Stomach (tissue), 4 donors: Measurements from ENCODE around the gene CYP26B1.

Experiments used
- EP300 ChIP-seq: sonication (generic); formaldehyde crosslinking; IDR thresholded peaks from one replicate; pipeline ENCODE4 v1.6.1; 2017; ENCODE audit warnings: antibody characterized with exemption
- TF ChIP-seq, protein P1 (sequence below), 7 experiments: fragments of 450-650 bp in 4 of 7; fragments of 200-600 bp in 3 of 7; sonication (generic) in 3 of 7; IDR thresholded peaks; one replicate each; pipeline ENCODE4 v1.5.1; 2016 to 2019; ENCODE audit warnings: antibody characterized with exemption in 7 of 7, control low read depth in 2 of 7, mild to moderate bottlenecking in 1 of 7

DNA sequence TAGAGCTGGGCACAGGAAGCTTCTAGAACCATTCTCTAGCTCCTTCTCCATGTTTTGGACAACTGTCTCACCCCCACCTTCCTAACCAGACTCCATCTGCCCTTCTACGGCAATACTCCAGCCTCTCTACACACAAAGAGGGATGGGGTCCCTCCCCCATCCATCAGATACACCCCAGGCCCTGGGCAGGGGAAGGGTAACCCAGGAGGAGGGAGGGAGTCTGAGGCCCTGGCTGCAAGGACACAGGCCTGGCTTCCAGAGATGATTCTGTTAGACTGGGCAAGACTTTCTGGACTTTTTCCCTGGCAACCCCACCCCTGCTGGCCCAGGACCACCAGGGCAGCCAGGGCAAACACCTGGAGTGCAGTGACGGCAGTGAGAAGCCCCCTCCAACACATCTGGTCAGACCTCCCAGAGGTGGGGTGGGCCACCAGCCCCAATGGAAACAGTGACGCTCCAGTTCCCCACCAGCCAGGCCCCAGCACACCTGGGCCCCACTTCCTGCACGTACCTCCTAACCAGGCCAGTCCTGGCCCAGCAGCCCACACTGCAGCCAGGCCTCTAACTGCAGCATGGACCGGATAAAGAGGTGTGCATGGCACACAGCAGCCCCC lies 6.5 kb downstream of the CYP26B1 start:
- TF ChIP-seq EP300: no peak
- TF ChIP-seq, protein P1, sequence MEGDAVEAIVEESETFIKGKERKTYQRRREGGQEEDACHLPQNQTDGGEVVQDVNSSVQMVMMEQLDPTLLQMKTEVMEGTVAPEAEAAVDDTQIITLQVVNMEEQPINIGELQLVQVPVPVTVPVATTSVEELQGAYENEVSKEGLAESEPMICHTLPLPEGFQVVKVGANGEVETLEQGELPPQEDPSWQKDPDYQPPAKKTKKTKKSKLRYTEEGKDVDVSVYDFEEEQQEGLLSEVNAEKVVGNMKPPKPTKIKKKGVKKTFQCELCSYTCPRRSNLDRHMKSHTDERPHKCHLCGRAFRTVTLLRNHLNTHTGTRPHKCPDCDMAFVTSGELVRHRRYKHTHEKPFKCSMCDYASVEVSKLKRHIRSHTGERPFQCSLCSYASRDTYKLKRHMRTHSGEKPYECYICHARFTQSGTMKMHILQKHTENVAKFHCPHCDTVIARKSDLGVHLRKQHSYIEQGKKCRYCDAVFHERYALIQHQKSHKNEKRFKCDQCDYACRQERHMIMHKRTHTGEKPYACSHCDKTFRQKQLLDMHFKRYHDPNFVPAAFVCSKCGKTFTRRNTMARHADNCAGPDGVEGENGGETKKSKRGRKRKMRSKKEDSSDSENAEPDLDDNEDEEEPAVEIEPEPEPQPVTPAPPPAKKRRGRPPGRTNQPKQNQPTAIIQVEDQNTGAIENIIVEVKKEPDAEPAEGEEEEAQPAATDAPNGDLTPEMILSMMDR (IDR thresholded peaks at IDR 0.05): no peak
